ENCODE measurements around the gene DFFB. TPM values are rescaled to one million over a fixed set of nuclear protein-coding genes. Genes with fewer than 3 reads are reported as not detected.

The DFFB gene
- total and polyA plus RNA-seq, 2 donors (not counting 3 experiments of a cell fraction or from before 2014, with no cell fraction given): 11.7 to 11.8 TPM

DNA sequence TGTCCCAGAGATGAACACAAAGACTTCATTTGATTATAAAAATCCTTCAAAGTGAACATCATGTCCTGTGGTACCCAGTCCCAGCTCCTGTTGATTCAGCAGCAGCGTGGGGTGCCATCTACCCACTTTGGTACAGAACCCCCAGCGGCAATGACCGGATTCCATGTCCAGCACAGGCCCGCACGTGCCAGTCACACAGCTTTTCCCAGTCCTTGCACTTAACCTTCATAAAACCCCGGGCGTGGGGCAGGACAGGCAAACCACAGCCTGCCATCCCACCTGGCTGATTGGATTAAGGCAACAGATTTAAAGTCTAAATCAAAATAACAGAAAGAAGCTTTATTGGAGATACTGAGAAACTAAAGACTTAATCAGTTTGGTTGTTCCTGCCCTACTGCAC is 15.8 kb upstream of the DFFB start:
- no peak for FAIRE-seq
- Histone ChIP-seq H3K79me2 (ENCODE audit: control insufficient read depth, insufficient read depth, low read length) (no peaks in the 10 kb centered on the region), H3K4me2 (ENCODE audit: insufficient read depth, low read length) (no peak overlapping the region), H3K36me3 (ENCODE audit: control insufficient read depth in 2 of 2, extremely low read depth in 1 of 2, insufficient read depth in 2 of 2, low read length in 2 of 2) (peaks cover 0 to 24% of the 10 kb centered on the region in 2 experiments), H2AFZ (ENCODE audit: low read depth, low read length) (no peak overlapping the region), H3K9me3 (replicated peaks; ENCODE audit: control insufficient read depth, insufficient read depth, low read length) (no peaks in the 10 kb centered on the region), H3K27me3 (ENCODE audit: control insufficient read depth in 2 of 2, insufficient read depth in 2 of 2, low read length in 2 of 2) (no peaks in the 10 kb centered on the region), H3K9ac (replicated peaks; ENCODE audit: extremely low read depth, insufficient read depth, low read length) (no peak overlapping the region), H3K4me1 (ENCODE audit: control insufficient read depth, extremely low read depth, insufficient read depth, low read length) (no peaks in the 10 kb centered on the region), H3K9me1 (replicated peaks; ENCODE audit: control insufficient read depth, extremely low read depth, insufficient read depth, low read length) (no peaks in the 10 kb centered on the region), H4K20me1 (replicated peaks; ENCODE audit: control insufficient read depth, extremely low read depth, insufficient read depth, low read length) (no peaks in the 10 kb centered on the region), H3K27ac (ENCODE audit: insufficient read depth, low read depth, low read length) (no peak overlapping the region), H3K4me3 (replicated peaks in 1 of 3; ENCODE audit: insufficient read depth in 1 of 3, low read depth in 1 of 3, low read length in 3 of 3) (no peak overlapping the region)
- DNase-seq (ENCODE audit: low read depth, low spot score): no peak
- intact Hi-C loops (cut with micrococcal nuclease): no loop called here
- dilution Hi-C loops (cut with MboI; ENCODE audit: extremely low pct_ligation_motif_present, low sequenced_read_pairs): no loop called here
- BruUV-seq (replicated peaks): no TSS peak
- TF ChIP-seq GATA2 (IDR thresholded peaks at IDR 0.05; ENCODE audit: insufficient read depth, insufficient read length, low read depth, low read length): no peak
- TF ChIP-seq, protein P1, sequence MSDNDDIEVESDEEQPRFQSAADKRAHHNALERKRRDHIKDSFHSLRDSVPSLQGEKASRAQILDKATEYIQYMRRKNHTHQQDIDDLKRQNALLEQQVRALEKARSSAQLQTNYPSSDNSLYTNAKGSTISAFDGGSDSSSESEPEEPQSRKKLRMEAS (IDR thresholded peaks at IDR 0.05; ENCODE audit: insufficient read depth, insufficient read length): no peak
- no peak for TF ChIP-seq POLR2A (IDR thresholded peaks at IDR 0.05; ENCODE audit: low read depth, low read length)
- TF ChIP-seq POLR2AphosphoS5 (IDR thresholded peaks at IDR 0.05; ENCODE audit: insufficient read depth, low read depth, low read length): no peak
- no peak for TF ChIP-seq JUN (IDR thresholded peaks at IDR 0.05; ENCODE audit: borderline replicate concordance, insufficient read depth, insufficient read length, low read depth)
- no peak for TF ChIP-seq EZH2 (IDR thresholded peaks at IDR 0.05; ENCODE audit: borderline replicate concordance, low read depth, low read length, severe bottlenecking)
- TF ChIP-seq MYC (IDR thresholded peaks at IDR 0.05; ENCODE audit: low read depth, low read length): no peak
- TF ChIP-seq FOS (IDR thresholded peaks at IDR 0.05; ENCODE audit: borderline replicate concordance, insufficient read depth, low read length): no peak
- TF ChIP-seq, protein P2, sequence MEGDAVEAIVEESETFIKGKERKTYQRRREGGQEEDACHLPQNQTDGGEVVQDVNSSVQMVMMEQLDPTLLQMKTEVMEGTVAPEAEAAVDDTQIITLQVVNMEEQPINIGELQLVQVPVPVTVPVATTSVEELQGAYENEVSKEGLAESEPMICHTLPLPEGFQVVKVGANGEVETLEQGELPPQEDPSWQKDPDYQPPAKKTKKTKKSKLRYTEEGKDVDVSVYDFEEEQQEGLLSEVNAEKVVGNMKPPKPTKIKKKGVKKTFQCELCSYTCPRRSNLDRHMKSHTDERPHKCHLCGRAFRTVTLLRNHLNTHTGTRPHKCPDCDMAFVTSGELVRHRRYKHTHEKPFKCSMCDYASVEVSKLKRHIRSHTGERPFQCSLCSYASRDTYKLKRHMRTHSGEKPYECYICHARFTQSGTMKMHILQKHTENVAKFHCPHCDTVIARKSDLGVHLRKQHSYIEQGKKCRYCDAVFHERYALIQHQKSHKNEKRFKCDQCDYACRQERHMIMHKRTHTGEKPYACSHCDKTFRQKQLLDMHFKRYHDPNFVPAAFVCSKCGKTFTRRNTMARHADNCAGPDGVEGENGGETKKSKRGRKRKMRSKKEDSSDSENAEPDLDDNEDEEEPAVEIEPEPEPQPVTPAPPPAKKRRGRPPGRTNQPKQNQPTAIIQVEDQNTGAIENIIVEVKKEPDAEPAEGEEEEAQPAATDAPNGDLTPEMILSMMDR (IDR thresholded peaks at IDR 0.05; ENCODE audit: extremely low read depth in 1 of 2, insufficient read depth in 1 of 2, low read depth in 1 of 2, low read length in 2 of 2): no peak
- ChIA-PET POLR2A (no interaction called here), CTCF (interaction anchor here (1.4 kb wide), 1 partner anchor 15 kb away, joined by 5 read pairs; the partner anchor contains the start of genes CEP104 and DFFB)
